ENCODE data around the gene PPP1R26.

- TF ChIP-seq SIN3A (IDR thresholded peaks at IDR 0.05; ENCODE audit: borderline replicate concordance, insufficient read depth, low read length): no peak
- no peak for TF ChIP-seq REST (IDR thresholded peaks at IDR 0.05; ENCODE audit: insufficient read depth in 1 of 2, low read depth in 2 of 2, low read length in 2 of 2)
- no peak for TF ChIP-seq POLR2AphosphoS5 (IDR thresholded peaks at IDR 0.05; ENCODE audit: low read depth, low read length)
- no peak for TF ChIP-seq TAF1 (IDR thresholded peaks at IDR 0.05; ENCODE audit: borderline replicate concordance, insufficient read depth, low read length)
- TF ChIP-seq FOXP2 (optimal IDR thresholded peaks at IDR 0.05; ENCODE audit: borderline replicate concordance, extremely low read depth, extremely low read length, insufficient read depth): no peak
These were observed 2.8 kb upstream of the PPP1R26 start for GRCh38 chr9:135476561-135477355.
